Panc1 (cell line): ENCODE measurements around the gene PRRX2. TPM values are rescaled to one million over a fixed set of nuclear protein-coding genes. Genes with fewer than 3 reads are reported as not detected.

Source experiments
- ATAC-seq: fragments of 200-7000 bp; cut with Tn5 transposase; 2 replicates; pipeline ENCODE4 v1.9.1; 2020; ENCODE audit warnings: mild to moderate bottlenecking, moderate library complexity
- BruUV-seq: library from RNA; stranded (reverse); fragments of 400-500 nt; replicated peaks from 2 replicates; lab custom pipeline; 2021; lab: Mats Ljungman, UMichigan
- CTCF ChIA-PET: fragments of 300-600 bp; sonication (Branson Sonifier 250); formaldehyde crosslinking; loops from one replicate; lab custom pipeline; 2022; ENCODE audit warnings: antibody characterized with exemption; lab: Charles Lee
- POLR2A ChIA-PET: fragments of 300-600 bp; sonication (Branson Sonifier 250); formaldehyde crosslinking; loops from one replicate; lab custom pipeline; 2022; ENCODE audit warnings: antibody characterized with exemption; lab: Charles Lee
- DNase-seq: peaks from one replicate; pipeline ENCODE4 v3.0.0-alpha.2; 2010; ENCODE audit warnings: low read depth, low spot score
- H3K27ac ChIP-seq: 2 replicates; pipeline ENCODE4 v1.5.1; 2011; ENCODE audit warnings: mild to moderate bottlenecking, low read length, inconsistent platforms
- H3K27me3 ChIP-seq: fragments of 200-500 bp; sonication (Bioruptor generic); 2 replicates; pipeline ENCODE4 v1.6.0; 2014; ENCODE audit warnings: low read length, inconsistent platforms; ENCODE audit not compliant: control insufficient read depth, insufficient read depth
- H3K36me3 ChIP-seq: fragments of 200-500 bp; sonication (Bioruptor generic); 2 replicates; pipeline ENCODE4 v1.5.1; 2014; ENCODE audit warnings: inconsistent platforms, mild to moderate bottlenecking, low read length, moderate library complexity; ENCODE audit not compliant: control insufficient read depth, insufficient read depth
- H3K4me1 ChIP-seq: 2 replicates; pipeline ENCODE4 v1.5.1; 2011; ENCODE audit warnings: inconsistent platforms, mild to moderate bottlenecking, low read length, moderate library complexity; ENCODE audit not compliant: control insufficient read depth, insufficient read depth
- H3K4me3 ChIP-seq, 2 experiments: 2 replicates each; pipeline ENCODE4 v1.5.1; 2011 to 2012; ENCODE audit warnings: low read depth in 2 of 2, low read length in 2 of 2, mild to moderate bottlenecking in 2 of 2, inconsistent platforms in 1 of 2, moderate library complexity in 1 of 2
- H3K9me3 ChIP-seq: fragments of 200-500 bp; sonication (Bioruptor generic); 2 replicates; pipeline ENCODE4 v1.5.1; 2014; ENCODE audit warnings: low read depth, mild to moderate bottlenecking, inconsistent platforms, low read length, moderate library complexity; ENCODE audit not compliant: control insufficient read depth, insufficient read depth
- REST ChIP-seq, 2 experiments: IDR thresholded peaks; 2 replicates each; pipeline ENCODE4 v1.6.1; 2011 to 2012; ENCODE audit warnings: low read depth in 2 of 2, control low read depth in 1 of 2, low read length in 1 of 2, mild to moderate bottlenecking in 1 of 2, moderate library complexity in 1 of 2; ENCODE audit not compliant: insufficient read depth in 1 of 2
- SIN3A ChIP-seq: IDR thresholded peaks from 2 replicates; pipeline ENCODE4 v1.6.1; 2012; ENCODE audit warnings: low read depth, mild to moderate bottlenecking, low read length, moderate library complexity, borderline replicate concordance; ENCODE audit not compliant: insufficient read depth
- TCF7L2 ChIP-seq: IDR thresholded peaks from 2 replicates; pipeline ENCODE4 v1.6.1; 2011; ENCODE audit warnings: mild to moderate bottlenecking, low read depth, low read length, inconsistent platforms
- in situ Hi-C: cut with HindIII; loops from 2 replicates; pipeline ENCODE4 v1.10.0; 2016; ENCODE audit warnings: low sequenced_read_pairs, low pct_unique_long_range_greater_than_20kb
- intact Hi-C: fragments of 100-400 bp; cut with micrococcal nuclease; formaldehyde crosslinking; loops from one replicate; pipeline ENCODE4 v1.10.0; 2022; ENCODE audit not compliant: unreplicated experiment
- total RNA-seq: library from RNA; stranded (reverse); gene quantifications from one replicate; pipeline ENCODE4 v1.2.1, GENCODE V29; 2021; ENCODE audit not compliant: unreplicated experiment
- TF ChIP-seq, protein P1 (sequence below): fragments of 450-650 bp; IDR thresholded peaks from 2 replicates; pipeline ENCODE4 v1.5.1; 2017; ENCODE audit warnings: mild to moderate bottlenecking

PRRX2 gene
- total RNA-seq, 1 experiment from 2014 or later = 6.3 TPM

DNA sequence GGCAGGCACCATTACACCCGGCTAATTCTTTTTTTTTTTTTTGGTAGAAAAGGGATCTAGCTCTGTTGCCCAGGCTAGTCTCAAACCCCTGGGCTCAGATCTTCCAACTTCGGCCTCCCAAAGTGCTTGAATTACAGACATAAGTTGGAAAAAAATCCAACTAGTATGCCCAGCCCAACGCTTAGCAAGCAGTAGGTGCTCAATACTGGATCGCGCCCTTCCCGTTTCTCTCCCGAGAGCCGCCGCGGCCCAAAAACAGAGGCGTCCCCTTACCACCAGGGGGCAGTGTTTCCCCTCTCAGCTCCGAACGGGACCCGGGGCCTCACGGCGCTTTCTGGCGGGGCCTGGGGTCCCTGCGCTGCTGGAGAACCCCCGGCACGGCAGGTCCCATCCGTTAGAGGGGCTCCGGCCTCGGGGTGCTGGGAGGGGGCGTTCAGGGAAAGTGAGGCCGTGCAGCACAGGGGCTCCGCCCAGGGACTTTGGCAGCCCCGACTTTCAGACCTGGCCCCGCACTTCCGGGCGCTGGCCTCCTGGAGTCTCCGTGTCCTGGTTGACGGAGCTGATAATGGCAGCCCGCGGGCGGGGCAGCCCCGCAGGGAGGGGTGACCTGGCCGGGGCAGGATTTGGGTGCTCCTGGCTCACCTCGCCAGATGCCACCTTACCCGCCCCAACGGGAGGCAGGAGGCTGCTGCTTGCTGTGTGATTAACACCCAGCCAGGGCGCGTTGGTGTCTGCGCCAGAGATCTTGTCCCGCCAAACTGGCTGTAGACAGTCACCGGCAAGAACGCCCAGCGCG is 72.2 kb downstream of the PRRX2 start:
- intact Hi-C loops = loop anchor here (2.0 kb wide), 1 partner anchor 45 kb away; no protein-coding TSS in a partner anchor
- H3K27ac ChIP-seq = peak overlapping the region; percentile 42
- TF ChIP-seq REST (IDR thresholded peaks at IDR 0.05; ENCODE audit: insufficient read depth in 1 of 2, low read depth in 2 of 2, low read length in 1 of 2) = no peak
- TF ChIP-seq, protein P1, sequence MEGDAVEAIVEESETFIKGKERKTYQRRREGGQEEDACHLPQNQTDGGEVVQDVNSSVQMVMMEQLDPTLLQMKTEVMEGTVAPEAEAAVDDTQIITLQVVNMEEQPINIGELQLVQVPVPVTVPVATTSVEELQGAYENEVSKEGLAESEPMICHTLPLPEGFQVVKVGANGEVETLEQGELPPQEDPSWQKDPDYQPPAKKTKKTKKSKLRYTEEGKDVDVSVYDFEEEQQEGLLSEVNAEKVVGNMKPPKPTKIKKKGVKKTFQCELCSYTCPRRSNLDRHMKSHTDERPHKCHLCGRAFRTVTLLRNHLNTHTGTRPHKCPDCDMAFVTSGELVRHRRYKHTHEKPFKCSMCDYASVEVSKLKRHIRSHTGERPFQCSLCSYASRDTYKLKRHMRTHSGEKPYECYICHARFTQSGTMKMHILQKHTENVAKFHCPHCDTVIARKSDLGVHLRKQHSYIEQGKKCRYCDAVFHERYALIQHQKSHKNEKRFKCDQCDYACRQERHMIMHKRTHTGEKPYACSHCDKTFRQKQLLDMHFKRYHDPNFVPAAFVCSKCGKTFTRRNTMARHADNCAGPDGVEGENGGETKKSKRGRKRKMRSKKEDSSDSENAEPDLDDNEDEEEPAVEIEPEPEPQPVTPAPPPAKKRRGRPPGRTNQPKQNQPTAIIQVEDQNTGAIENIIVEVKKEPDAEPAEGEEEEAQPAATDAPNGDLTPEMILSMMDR = peak; percentile 89
- ATAC-seq (peak; percentile 96), DNase-seq (no peak)
- CTCF ChIA-PET = interaction anchor here (0.6 to 1.3 kb wide), 8 partner anchors 11 to 95 kb away, joined by 4 to 21 read pairs (median 4); no protein-coding TSS in a partner anchor
- H3K36me3 ChIP-seq = no peaks in the 10 kb centered on the region
- no TSS peak for BruUV-seq
- in situ Hi-C loops = no loop called here
- H3K27me3 ChIP-seq = no peaks in the 10 kb centered on the region
- H3K9me3 ChIP-seq = no peaks in the 10 kb centered on the region
- no peaks in the 10 kb centered on the region for H3K4me1 ChIP-seq
- H3K4me3 ChIP-seq = peak overlapping the region; percentile 44 to 49
- POLR2A ChIA-PET = interaction anchor here (0.6 kb wide), 1 partner anchor 140 kb away, joined by 3 read pairs; no protein-coding TSS in a partner anchor

DNA sequence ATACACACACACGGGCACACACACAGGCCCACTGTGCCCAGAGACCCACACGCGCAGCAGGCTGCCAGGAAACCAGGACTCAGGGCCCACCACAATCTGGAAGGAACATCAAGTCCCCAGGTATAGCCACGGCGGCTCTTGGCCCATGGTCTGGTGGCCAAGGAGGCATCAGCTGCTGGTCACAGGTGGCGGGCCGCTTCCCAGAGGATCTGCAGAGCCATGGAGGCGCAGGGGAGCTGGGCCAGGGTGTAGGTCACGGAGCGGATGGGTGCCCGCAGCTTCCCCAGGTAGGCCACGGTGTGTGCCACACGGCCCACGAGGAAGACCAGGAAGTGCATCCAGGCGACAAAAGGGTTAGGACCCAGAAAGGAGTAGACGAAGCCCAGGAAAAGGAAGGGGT is 74.0 kb downstream of the PRRX2 start:
- in situ Hi-C loops (no loop called here), intact Hi-C loops (no loop called here)
- Histone ChIP-seq H3K4me1 (no peaks in the 10 kb centered on the region), H3K9me3 (no peaks in the 10 kb centered on the region), H3K36me3 (no peaks in the 10 kb centered on the region), H3K27me3 (no peaks in the 10 kb centered on the region), H3K27ac (no peak overlapping the region), H3K4me3 (no peak overlapping the region)
- no peak for ATAC-seq
- POLR2A ChIA-PET = no interaction called here
- no peak for DNase-seq
- CTCF ChIA-PET = interaction anchor here (0.9 kb wide), 1 partner anchor 22 kb away, joined by 8 read pairs; no protein-coding TSS in a partner anchor
- no peak for TF ChIP-seq SIN3A
- no TSS peak for BruUV-seq

- H3K27me3 ChIP-seq = no peaks in the 10 kb centered on the region
- intact Hi-C loops = no loop called here
- no peaks in the 10 kb centered on the region for H3K36me3 ChIP-seq
- TF ChIP-seq REST (IDR thresholded peaks at IDR 0.05; ENCODE audit: insufficient read depth in 1 of 2, low read depth in 2 of 2, low read length in 1 of 2) (no peak), TCF7L2 (no peak)
- TF ChIP-seq, protein P1 = no peak
- DNase-seq = no peak
- no peak overlapping the region for H3K4me3 ChIP-seq
- H3K9me3 ChIP-seq = no peaks in the 10 kb centered on the region
- CTCF ChIA-PET = interaction anchor here (0.6 kb wide), 2 partner anchors 9 to 33 kb away, joined by 3 read pairs; no protein-coding TSS in a partner anchor
- in situ Hi-C loops = no loop called here
- no peaks in the 10 kb centered on the region for H3K4me1 ChIP-seq
- H3K27ac ChIP-seq = no peak overlapping the region
- POLR2A ChIA-PET = no interaction called here
- no TSS peak for BruUV-seq
- no peak for ATAC-seq
These were observed 74.7 kb downstream of the PRRX2 start for GRCh38 chr9:129740174-129740573.
